ENCODE results near the gene ARPC4. TPM values are rescaled to one million over a fixed set of nuclear protein-coding genes. Genes with fewer than 3 reads are reported as not detected.

ARPC4 gene
- total RNA-seq, 8 experiments from 2014 or later = 75.0 to 158 (median 120) TPM

DNA sequence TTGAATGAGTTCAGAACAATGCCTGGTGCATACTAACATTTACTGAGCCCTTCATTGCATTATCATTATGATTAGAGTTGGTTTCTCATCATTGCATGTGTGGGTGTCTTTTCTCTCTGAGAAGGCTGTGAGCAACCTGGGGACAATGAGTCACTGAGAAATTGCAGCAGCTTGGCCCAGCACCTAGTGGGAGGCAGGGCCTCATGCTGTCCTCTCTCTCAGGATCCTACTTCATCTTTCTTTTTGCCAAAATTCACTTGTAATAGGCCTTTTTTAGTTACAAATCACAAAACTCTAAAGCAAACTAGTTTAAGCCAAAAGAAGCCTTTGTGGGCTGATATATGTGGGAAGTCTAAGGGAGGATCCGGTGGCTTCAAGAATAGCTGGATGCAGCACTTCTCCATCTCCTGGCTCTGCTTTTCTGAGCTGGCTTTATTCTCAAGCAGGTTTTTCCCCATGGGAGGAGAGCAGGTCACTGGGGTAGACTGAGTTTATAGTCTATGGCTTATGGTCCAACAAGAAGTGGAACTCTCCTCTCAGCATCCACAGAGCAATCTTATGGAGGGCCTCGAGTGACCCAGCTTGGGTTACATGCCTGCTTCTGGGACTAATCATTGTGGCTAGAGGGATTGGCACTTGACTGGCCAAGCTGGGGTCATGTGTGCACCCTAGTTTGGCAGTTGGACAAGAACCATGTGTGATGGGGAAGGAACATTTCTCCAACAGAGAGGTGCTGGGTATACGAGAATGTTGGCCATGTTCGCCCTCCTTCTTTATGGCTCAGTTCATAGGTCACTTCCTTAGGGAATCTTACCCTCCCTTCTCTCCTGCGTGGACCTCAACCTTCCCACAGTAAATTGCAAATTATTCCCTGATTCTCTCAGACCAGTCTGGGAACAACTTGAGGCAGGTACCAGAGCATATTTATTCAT lies 14.5 kb upstream of the ARPC4 start:
- no peak overlapping the region for H3K4me3 ChIP-seq
- no peaks in the 10 kb centered on the region for H3K4me1 ChIP-seq (replicated peaks in 1 of 2)
- in situ Hi-C loops (cut with MboI; ENCODE audit: low pct_unique_long_range_greater_than_20kb in 2 of 9, low sequenced_read_pairs in 9 of 9, unreplicated experiment in 9 of 9) = no loop called here
- H3K27ac ChIP-seq = peak overlapping the region in 1 of 2 donors; percentile 17
- ATAC-seq (replicated peaks in 6 of 8) = peak in 2 of 8 experiments; percentile 15 to 24
- 67 to 100% (median 86%) methylated on average over 1 to 4 of the region's 5 CpGs; no CpG with 5 or more reads in 1 of the 10 experiments for WGBS, 10 experiments

DNA sequence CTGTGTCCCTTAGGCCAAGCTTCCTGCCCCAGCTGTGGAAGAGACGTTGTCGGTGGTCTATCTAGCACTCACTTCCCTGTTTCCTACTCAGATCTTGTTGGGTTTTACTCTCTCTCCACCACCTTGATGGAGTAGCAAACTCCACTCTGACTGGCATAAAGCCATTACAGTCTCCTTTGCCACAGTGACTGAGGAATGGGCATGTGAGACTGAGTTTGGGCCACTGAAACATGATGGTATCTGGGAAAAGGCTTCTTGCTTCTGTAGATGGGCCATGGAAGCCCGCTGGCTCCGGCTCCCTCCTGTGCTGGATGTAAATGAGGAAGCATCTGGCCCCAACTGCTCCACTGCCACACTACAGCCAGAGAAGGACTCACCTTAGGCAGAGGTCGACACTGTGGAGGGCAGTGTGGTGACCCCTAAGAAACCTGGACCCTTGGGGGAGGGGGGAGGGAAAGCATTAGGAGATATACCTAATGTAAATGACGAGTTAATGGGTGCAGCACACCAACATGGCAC lies 13.7 kb upstream of the ARPC4 start:
- Histone ChIP-seq H3K4me3 (no peak overlapping the region), H3K27ac (no peak overlapping the region), H3K4me1 (replicated peaks in 1 of 2) (no peaks in the 10 kb centered on the region)
- no peak for ATAC-seq (replicated peaks in 6 of 8)
- in situ Hi-C loops (cut with MboI; ENCODE audit: low pct_unique_long_range_greater_than_20kb in 2 of 9, low sequenced_read_pairs in 9 of 9, unreplicated experiment in 9 of 9) = no loop called here
- WGBS, 10 experiments = 80 to 100% (median 100%) methylated on average over 1 to 4 of the region's 6 CpGs; no CpG with 5 or more reads in 7 of the 10 experiments

DNA sequence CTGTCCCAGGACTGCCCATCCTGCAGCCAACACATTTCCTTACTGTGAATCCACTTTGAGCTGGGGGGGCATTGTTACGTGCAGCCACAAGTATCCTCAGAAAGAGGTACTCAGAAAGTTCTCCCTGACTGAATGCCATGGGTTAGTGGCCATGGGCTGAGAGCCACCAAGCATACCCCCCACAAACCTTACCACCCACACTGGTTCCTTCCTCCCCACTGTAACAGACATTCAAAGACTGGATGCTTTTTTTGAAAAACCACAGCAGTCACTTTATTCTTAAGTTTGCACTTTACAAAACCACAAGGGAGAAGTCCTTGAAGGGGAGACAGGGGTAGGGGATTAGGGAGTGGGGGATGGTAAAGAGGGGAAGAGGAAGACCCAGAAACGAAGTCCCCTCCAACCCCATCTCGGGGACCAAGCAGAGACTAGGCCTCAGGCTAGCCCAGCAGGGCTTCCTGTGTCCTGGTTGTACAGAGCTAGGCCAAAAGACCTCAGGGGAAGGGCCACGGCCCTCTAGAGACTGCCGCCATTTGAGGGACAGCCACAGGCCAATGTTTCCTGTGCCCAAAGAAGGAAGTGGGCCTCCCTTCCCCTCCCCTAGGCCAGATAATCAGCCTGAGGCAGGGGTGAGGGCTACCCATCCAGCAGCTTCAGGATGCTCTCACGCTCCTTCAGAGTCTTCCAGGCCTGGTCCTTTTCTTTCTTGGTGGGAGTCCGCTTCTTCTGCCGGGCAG lies 13.0 kb upstream of the ARPC4 start:
- in situ Hi-C loops (cut with MboI; ENCODE audit: low pct_unique_long_range_greater_than_20kb in 2 of 9, low sequenced_read_pairs in 9 of 9, unreplicated experiment in 9 of 9) = no loop called here
- no peak for ATAC-seq (replicated peaks in 6 of 8)
- 61 to 100% (median 80%) methylated on average over 1 to 4 of the region's 8 CpGs; no CpG with 5 or more reads in 4 of the 10 experiments for WGBS, 10 experiments
- Histone ChIP-seq H3K4me3 (no peak overlapping the region), H3K4me1 (replicated peaks in 1 of 2) (no peaks in the 10 kb centered on the region), H3K27ac (no peak overlapping the region)

DNA sequence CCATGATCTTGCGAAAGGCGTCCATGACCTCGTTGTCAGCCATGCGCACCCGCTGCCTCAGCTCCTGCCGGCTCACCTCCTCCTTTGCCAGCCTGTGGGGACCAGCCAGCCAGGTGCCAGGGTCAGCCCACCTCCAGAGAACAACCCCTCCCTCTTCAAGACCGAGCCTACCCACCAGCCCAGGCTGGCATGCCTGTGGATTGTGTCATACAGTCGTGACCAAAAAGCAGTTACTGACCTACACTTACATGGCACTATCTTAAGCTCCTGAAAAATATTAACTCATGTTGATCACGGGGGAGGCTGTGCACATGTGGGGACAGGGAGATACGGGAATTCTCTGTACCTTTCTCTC lies 12.4 kb upstream of the ARPC4 start:
- Histone ChIP-seq H3K27ac (no peak overlapping the region), H3K4me3 (no peak overlapping the region), H3K4me1 (replicated peaks in 1 of 2) (no peaks in the 10 kb centered on the region)
- WGBS, 10 experiments = 67 to 100% (median 90%) methylated on average over 1 to 7 of the region's 10 CpGs; no CpG with 5 or more reads in 1 of the 10 experiments
- in situ Hi-C loops (cut with MboI; ENCODE audit: low pct_unique_long_range_greater_than_20kb in 2 of 9, low sequenced_read_pairs in 9 of 9, unreplicated experiment in 9 of 9) = no loop called here
- no peak for ATAC-seq (replicated peaks in 6 of 8)

DNA sequence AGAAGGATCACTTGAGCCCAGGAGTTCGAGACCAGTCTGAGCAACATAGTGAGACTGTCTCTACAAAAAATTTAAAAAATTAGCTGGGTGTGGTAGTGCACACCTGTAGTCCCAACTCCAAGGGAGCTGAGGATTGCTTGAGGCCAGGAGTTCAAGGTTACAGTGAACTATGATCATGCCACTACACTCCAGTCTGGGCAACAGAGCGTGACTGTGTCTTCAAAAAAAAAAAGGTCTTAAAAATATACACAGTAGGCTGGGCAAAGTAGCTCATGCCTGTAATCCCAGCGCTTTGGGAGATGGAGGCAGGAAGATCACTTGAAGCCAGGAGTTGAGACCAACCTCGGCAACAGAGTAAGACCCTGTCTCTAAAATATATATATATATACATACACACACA lies 12.0 kb upstream of the ARPC4 start:
- no peak overlapping the region for H3K4me3 ChIP-seq
- in situ Hi-C loops (cut with MboI; ENCODE audit: low pct_unique_long_range_greater_than_20kb in 2 of 9, low sequenced_read_pairs in 9 of 9, unreplicated experiment in 9 of 9) = no loop called here
- no peak overlapping the region for H3K27ac ChIP-seq
- no peaks in the 10 kb centered on the region for H3K4me1 ChIP-seq (replicated peaks in 1 of 2)
- no peak for ATAC-seq (replicated peaks in 6 of 8)
- 90 to 100% (median 96%) methylated on average over 1 to 4 of the region's 4 CpGs; no CpG with 5 or more reads in 6 of the 10 experiments for WGBS, 10 experiments

DNA sequence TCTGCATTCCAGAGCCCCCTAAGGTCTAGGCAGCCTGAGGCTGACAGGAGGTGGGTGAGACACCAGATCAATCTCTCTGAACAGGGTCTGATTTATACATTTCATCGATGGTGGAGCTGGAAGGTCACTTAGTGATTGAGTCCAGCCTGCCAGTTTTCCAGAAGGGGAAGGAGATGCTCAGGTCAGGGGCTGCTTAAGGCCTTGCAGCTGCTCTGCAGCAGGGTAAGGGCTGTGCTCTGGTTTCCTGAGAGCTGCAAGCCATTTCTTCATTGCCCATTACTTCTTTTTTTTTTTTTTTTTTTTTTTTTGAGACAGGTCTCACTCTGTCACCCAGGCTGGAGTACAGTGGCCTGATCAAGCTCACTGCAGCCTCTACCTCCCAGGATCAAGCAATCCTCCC lies 11.3 kb upstream of the ARPC4 start:
- Histone ChIP-seq H3K4me3 (no peak overlapping the region), H3K27ac (no peak overlapping the region), H3K4me1 (replicated peaks in 1 of 2) (no peaks in the 10 kb centered on the region)
- 100% methylated on average over 1 of the region's 1 CpG; no CpG with 5 or more reads in 8 of the 10 experiments for WGBS, 10 experiments
- in situ Hi-C loops (cut with MboI; ENCODE audit: low pct_unique_long_range_greater_than_20kb in 2 of 9, low sequenced_read_pairs in 9 of 9, unreplicated experiment in 9 of 9) = no loop called here
- no peak for ATAC-seq (replicated peaks in 6 of 8)

DNA sequence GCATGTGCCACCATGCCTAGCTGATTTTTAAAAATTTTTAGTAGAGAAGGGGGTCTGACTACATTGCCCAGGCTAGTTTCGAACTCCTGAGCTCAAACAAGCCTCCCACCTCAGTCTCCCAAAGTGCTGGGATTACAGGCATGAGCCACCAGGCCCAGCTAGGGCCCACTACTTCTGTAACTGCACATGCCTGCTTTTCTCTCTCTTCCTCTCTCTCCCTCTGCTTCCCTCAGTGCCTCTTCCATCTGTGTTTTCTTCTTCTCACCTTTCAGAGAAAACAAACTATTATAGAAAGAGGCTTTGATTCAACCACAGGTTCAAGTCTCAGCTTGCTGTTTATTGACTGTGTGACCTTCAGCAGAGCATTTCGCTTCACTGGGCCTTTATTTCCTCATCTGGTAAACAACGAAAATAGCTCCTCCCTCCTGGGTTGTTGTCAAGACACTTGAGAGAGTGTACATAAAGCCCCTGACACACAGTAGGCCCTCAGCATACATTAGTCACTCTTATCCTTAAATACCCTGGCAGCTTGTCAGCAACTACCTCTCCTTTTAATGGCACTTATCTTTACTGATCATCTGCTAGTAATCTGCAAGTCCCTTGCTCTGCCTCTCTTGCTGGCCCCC lies 10.8 kb upstream of the ARPC4 start:
- ATAC-seq (replicated peaks in 6 of 8) = no peak
- in situ Hi-C loops (cut with MboI; ENCODE audit: low pct_unique_long_range_greater_than_20kb in 2 of 9, low sequenced_read_pairs in 9 of 9, unreplicated experiment in 9 of 9) = no loop called here
- WGBS, 10 experiments = 60 to 100% (median 74%) methylated on average over 1 to 3 of the region's 3 CpGs; no CpG with 5 or more reads in 3 of the 10 experiments
- Histone ChIP-seq H3K27ac (no peak overlapping the region), H3K4me3 (no peak overlapping the region), H3K4me1 (replicated peaks in 1 of 2) (no peaks in the 10 kb centered on the region)

DNA sequence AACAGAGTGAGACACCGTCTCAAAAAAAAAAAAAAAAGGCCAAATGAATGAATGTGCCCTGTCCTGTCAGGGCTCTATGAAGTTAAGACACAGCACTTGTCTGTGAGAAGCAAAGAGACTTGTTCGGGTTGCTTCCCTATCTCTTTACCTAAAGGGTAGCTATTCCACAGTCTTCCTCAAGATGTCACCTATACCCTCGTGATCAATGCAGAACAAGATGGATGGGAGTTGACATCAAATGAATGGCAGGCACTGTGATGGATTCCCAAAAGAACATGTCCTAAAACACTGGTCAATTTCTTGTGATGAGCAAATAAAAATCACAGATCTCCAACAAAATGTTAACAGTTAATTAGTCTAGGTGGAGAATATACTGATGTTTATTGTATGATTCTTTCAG lies 10.1 kb upstream of the ARPC4 start:
- no peak for ATAC-seq (replicated peaks in 6 of 8)
- WGBS, 10 experiments = 0 to 100% (median 51%) methylated on average over 1 to 3 of the region's 3 CpGs; no CpG with 5 or more reads in 2 of the 10 experiments
- Histone ChIP-seq H3K4me3 (no peak overlapping the region), H3K27ac (no peak overlapping the region), H3K4me1 (replicated peaks in 1 of 2) (no peaks in the 10 kb centered on the region)
- in situ Hi-C loops (cut with MboI; ENCODE audit: low pct_unique_long_range_greater_than_20kb in 2 of 9, low sequenced_read_pairs in 9 of 9, unreplicated experiment in 9 of 9) = no loop called here

DNA sequence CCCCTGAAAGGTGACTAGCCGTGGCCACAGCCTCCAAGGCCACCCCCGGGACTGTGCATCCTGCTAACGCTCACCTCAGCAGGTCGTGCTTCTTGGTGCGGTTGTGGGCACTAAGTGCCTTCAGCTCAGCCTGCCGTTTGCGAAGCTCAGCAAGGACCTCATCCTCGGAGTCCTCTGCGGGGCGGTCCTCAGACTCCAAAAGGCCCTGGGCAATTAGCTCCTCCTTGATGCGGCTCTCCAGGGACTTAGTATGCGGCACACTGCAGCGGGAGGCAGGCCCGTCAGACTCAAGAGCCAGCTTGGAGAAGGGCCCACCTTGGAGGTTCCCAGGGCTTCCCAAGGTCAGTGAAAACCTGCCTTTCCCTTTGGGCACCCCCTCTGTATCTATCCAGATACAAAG lies 8.9 kb upstream of the ARPC4 start:
- WGBS, 10 experiments = 90 to 100% (median 98%) methylated on average over 1 to 10 of the region's 14 CpGs; no CpG with 5 or more reads in 4 of the 10 experiments
- in situ Hi-C loops (cut with MboI; ENCODE audit: low pct_unique_long_range_greater_than_20kb in 2 of 9, low sequenced_read_pairs in 9 of 9, unreplicated experiment in 9 of 9) = no loop called here
- ATAC-seq (replicated peaks in 6 of 8) = no peak
- no peak overlapping the region for H3K27ac ChIP-seq
- no peak overlapping the region for H3K4me3 ChIP-seq
- H3K4me1 ChIP-seq (replicated peaks in 1 of 2) = no peaks in the 10 kb centered on the region

DNA sequence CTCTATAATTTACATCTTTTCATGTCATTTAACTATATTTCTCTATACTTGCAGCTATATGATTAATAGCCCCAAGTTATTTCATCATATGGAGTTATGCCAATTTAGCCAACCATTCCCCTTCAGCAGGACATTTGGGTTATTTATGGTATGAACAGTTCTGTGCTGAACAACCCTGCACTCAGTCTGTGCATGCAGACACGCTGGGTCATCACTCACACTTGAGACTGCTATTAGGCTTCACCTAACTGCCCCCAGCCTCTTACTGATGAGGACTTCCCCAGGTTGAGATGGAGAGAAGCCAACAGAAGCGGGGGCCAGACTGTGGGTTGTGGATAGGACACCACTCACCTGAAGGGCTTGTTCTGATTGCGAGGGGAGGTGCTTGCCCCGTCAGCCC lies 7.9 kb upstream of the ARPC4 start:
- in situ Hi-C loops (cut with MboI; ENCODE audit: low pct_unique_long_range_greater_than_20kb in 2 of 9, low sequenced_read_pairs in 9 of 9, unreplicated experiment in 9 of 9) = no loop called here
- peak in 1 of 8 experiments; percentile 57 for ATAC-seq (replicated peaks in 6 of 8)
- Histone ChIP-seq H3K27ac (no peak overlapping the region), H3K4me1 (replicated peaks in 1 of 2) (no peaks in the 10 kb centered on the region), H3K4me3 (no peak overlapping the region)
- WGBS, 10 experiments = 60 to 100% (median 100%) methylated on average over 1 to 3 of the region's 4 CpGs; no CpG with 5 or more reads in 3 of the 10 experiments

DNA sequence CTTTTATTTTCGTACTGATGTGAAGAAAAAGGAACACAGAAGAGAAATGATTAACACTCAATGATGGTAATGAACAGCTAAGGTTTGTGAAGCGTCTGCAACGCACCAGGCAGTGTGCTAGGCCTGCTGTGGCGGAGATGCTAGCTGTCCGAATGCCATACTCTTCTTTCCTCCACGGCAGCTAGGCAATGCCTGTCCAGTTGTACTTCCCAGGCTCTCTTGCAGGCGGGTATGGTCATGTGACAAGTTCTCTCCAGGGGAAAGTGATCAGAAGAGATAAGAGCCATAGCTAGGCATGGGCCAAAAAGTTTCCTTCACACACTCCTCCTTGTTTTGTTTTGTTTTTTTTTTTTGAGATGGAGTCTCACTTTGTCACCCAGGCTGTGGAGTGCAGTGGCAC lies 7.3 kb upstream of the ARPC4 start:
- H3K4me1 ChIP-seq (replicated peaks in 1 of 2) = no peaks in the 10 kb centered on the region
- 80 to 100% (median 90%) methylated on average over 1 to 7 of the region's 7 CpGs; no CpG with 5 or more reads in 1 of the 10 experiments for WGBS, 10 experiments
- no peak for ATAC-seq (replicated peaks in 6 of 8)
- no peak overlapping the region for H3K4me3 ChIP-seq
- no peak overlapping the region for H3K27ac ChIP-seq
- in situ Hi-C loops (cut with MboI; ENCODE audit: low pct_unique_long_range_greater_than_20kb in 2 of 9, low sequenced_read_pairs in 9 of 9, unreplicated experiment in 9 of 9) = no loop called here

DNA sequence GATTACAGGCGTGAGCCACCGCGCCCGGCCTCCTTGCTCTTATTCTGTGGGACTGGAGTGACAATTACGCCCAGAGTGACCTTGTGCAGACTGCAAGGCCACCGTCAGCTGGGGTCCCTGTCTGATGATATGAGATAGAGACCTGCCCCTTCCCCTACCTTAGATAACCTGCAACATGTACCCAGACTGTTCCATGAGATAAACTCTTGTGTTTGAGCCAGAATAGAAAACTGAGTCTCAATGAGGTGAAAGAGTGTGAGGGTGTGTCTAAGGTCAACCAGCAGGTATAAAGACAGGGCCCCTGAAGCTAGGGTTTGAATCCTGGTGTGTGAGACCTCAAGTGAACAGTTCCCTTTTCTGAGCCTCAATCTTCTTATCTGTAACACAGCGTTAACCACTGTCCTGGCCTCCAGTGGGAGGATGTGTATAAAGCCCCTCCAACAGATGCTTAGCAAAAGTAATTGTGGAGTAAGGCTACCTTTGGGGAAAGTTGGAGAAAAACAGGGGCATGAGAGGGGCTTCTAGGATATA lies 6.6 kb upstream of the ARPC4 start:
- WGBS, 10 experiments = 78 to 100% (median 100%) methylated on average over 1 to 5 of the region's 7 CpGs; no CpG with 5 or more reads in 3 of the 10 experiments
- H3K27ac ChIP-seq = no peak overlapping the region
- no peak for ATAC-seq (replicated peaks in 6 of 8)
- in situ Hi-C loops (cut with MboI; ENCODE audit: low pct_unique_long_range_greater_than_20kb in 2 of 9, low sequenced_read_pairs in 9 of 9, unreplicated experiment in 9 of 9) = no loop called here
- no peak overlapping the region for H3K4me3 ChIP-seq
- H3K4me1 ChIP-seq (replicated peaks in 1 of 2) = no peaks in the 10 kb centered on the region
